HG02678 (cell line): ENCODE data around the gene MUC6.
"Not testable (repeated sequence)": the region's sequence is repeated elsewhere in the genome, so short reads cannot be mapped to it uniquely, and the experiment has no call there.

Experiments used
- ATAC-seq: cut with Tn5 transposase; IDR thresholded peaks from one replicate; pipeline ENCODE4 v1.9.1; 2021; ENCODE audit warnings: mild to moderate bottlenecking, moderate library complexity; ENCODE audit not compliant: unreplicated experiment

MUC6 gene

GRCh38 chr11:991711-992307, 44.7 kb downstream of the MUC6 start:
- ATAC-seq: no peak

GRCh38 chr11:991034-991433, 45.5 kb downstream of the MUC6 start:
- no peak for ATAC-seq

- no peak for ATAC-seq
Observed at GRCh38 chr11:990101-990500, 46.4 kb downstream of the MUC6 start.

GRCh38 chr11:987671-988070, 48.8 kb downstream of the MUC6 start:
- no peak for ATAC-seq

- no peak for ATAC-seq
Observed at GRCh38 chr11:986952-987305, 49.6 kb downstream of the MUC6 start.

GRCh38 chr11:986270-986951, 50.1 kb downstream of the MUC6 start:
- no peak for ATAC-seq

- ATAC-seq: no peak
Observed at GRCh38 chr11:985848-986247, 50.7 kb downstream of the MUC6 start.

- no peak for ATAC-seq
Observed at GRCh38 chr11:985406-985805, 51.1 kb downstream of the MUC6 start.

- ATAC-seq: no peak
Observed at GRCh38 chr11:984546-984945, 52.0 kb downstream of the MUC6 start.

- no peak for ATAC-seq
Observed at GRCh38 chr11:981764-982163, 54.8 kb downstream of the MUC6 start.

GRCh38 chr11:980438-981357, 55.8 kb downstream of the MUC6 start:
- ATAC-seq: no peak

GRCh38 chr11:978781-979180, 57.7 kb downstream of the MUC6 start:
- no peak for ATAC-seq

- ATAC-seq: no peak
Observed at GRCh38 chr11:977830-978720, 58.4 kb downstream of the MUC6 start.

GRCh38 chr11:976431-977160, 59.9 kb downstream of the MUC6 start:
- ATAC-seq: no peak

- no peak for ATAC-seq
Observed at GRCh38 chr11:975827-976226, 60.7 kb downstream of the MUC6 start.

GRCh38 chr11:975376-975775, 61.1 kb downstream of the MUC6 start:
- ATAC-seq: not testable (repeated sequence)

GRCh38 chr11:973237-973636, 63.3 kb downstream of the MUC6 start:
- ATAC-seq: no peak

GRCh38 chr11:972523-973211, 63.9 kb downstream of the MUC6 start:
- ATAC-seq: no peak

- no peak for ATAC-seq
Observed at GRCh38 chr11:971731-972365, 64.7 kb downstream of the MUC6 start.
